ENCODE measurements around the gene UPF3A. TPM values are rescaled to one million over a fixed set of nuclear protein-coding genes. Genes with fewer than 3 reads are reported as not detected.

UPF3A gene
- total and polyA plus RNA-seq, 9 of the 15 experiments (the other 6 are each of a cell fraction or from before 2014, with no cell fraction given), result 15.6 to 76.5 (median 40.9) TPM

GRCh38 chr13:114303700-114304327, 22.4 kb downstream of the UPF3A start:
- no TSS peak for BruUV-seq (replicated peaks)
- in situ Hi-C loops (cut with MboI), result no loop called here
- H2AFZ ChIP-seq (ENCODE audit: low read depth, low read length), result no peak overlapping the region
- no peak for TF ChIP-seq BRCA1 (IDR thresholded peaks at IDR 0.05)
- no peak for TF ChIP-seq BRCA1 (CRISPR knock-in tag; IDR thresholded peaks at IDR 0.05)
- peak in 1 of 3 experiments; percentile 19; a peak in 1 of 6 replicates for TF ChIP-seq CTCF (IDR thresholded peaks at IDR 0.05 in 2 of 3, conservative IDR thresholded peaks at IDR 0.05 in 1 of 3; ENCODE audit: insufficient read depth in 2 of 3, low read depth in 1 of 3, low read length in 3 of 3)
- no peak for FAIRE-seq
- peak; percentile 38; the same call in 1 of the 3 replicates for ATAC-seq
- intact Hi-C loops (cut with micrococcal nuclease), result loop anchor here (1.0 kb wide), 1 partner anchor 35 kb away; no protein-coding TSS in a partner anchor
- H3K79me2 ChIP-seq (ENCODE audit: control insufficient read depth, insufficient read depth, low read length), result no peaks in the 10 kb centered on the region
- peak overlapping the region in 1 of 2 experiments; percentile 19; a peak in 1 of 4 replicates for H3K9ac ChIP-seq (ENCODE audit: insufficient read depth in 1 of 2, low read depth in 2 of 2, low read length in 2 of 2)
- no peak overlapping the region for H3K4me3 ChIP-seq
- ChIA-PET CTCF (ENCODE audit: low intra/inter-chr PET ratio) (no interaction called here), POLR2A (interaction anchor here (0.6 to 0.8 kb wide), 2 partner anchors 23 to 309 kb away, joined by 3 read pairs; partner anchors contain the start of gene UPF3A)
- H3K9me3 ChIP-seq (replicated peaks; ENCODE audit: control insufficient read depth, insufficient read depth, low read depth, low read length), result no peaks in the 10 kb centered on the region
- WGBS (ENCODE audit: insufficient coverage, low coverage, missing lambda C conversion rate), result 95% methylated on average over 11 of the region's 11 CpGs
- no peak overlapping the region for H3K4me2 ChIP-seq (ENCODE audit: insufficient read depth, low read length)
- no peak overlapping the region for H3K27ac ChIP-seq (ENCODE audit: extremely low read depth, low read depth, low read length)
- peaks cover 54% of the 10 kb centered on the region; the same call in 2 of the 3 replicates for H3K36me3 ChIP-seq (ENCODE audit: control insufficient read depth, insufficient read depth, low read length)
- H3K9me1 ChIP-seq (ENCODE audit: control insufficient read depth, insufficient read depth, low read length), result no peaks in the 10 kb centered on the region
- peaks cover 0 to 4% of the 10 kb centered on the region in 2 experiments; a peak in 2 of 5 replicates for H3K4me1 ChIP-seq (replicated peaks in 1 of 2; ENCODE audit: control insufficient read depth in 2 of 2, insufficient read depth in 2 of 2, low read length in 2 of 2)
- no peak for DNase-seq (ENCODE audit: extremely low read depth in 1 of 4, low spot score in 3 of 4)
- no peaks in the 10 kb centered on the region for H3K27me3 ChIP-seq (ENCODE audit: control insufficient read depth in 2 of 2, insufficient read depth in 2 of 2, low read length in 2 of 2)
- no peaks in the 10 kb centered on the region for H4K20me1 ChIP-seq (replicated peaks; ENCODE audit: control insufficient read depth, insufficient read depth, low read length)

All from K562 (cell line).